Caco-2 (cell line): ENCODE results near the gene KRT85. TPM values are rescaled to one million over a fixed set of nuclear protein-coding genes. Genes with fewer than 3 reads are reported as not detected.
A peak's percentile ranks its signal among the peaks of the same experiment; 100 is the strongest.
"Not testable (repeated sequence)": the region's sequence is repeated elsewhere in the genome, so short reads cannot be mapped to it uniquely, and the experiment has no call there.

ENCODE experiments used
- BruUV-seq: library from RNA; stranded (reverse); fragments of 400-500 nt; replicated peaks from 2 replicates; lab custom pipeline; 2021; lab: Mats Ljungman, UMichigan
- CTCF ChIA-PET: fragments of 300-600 bp; sonication (Branson Sonifier 250); formaldehyde crosslinking; loops from one replicate; lab custom pipeline; 2022; ENCODE audit warnings: antibody characterized with exemption; lab: Charles Lee
- POLR2A ChIA-PET: fragments of 300-600 bp; sonication (Branson Sonifier 250); formaldehyde crosslinking; loops from one replicate; lab custom pipeline; 2022; ENCODE audit warnings: antibody characterized with exemption; lab: Charles Lee
- DNase-seq, 2 experiments: peaks; one replicate each; pipeline versions ENCODE4 v3.0.0 to v3.0.0-alpha.2; 2020 to 2022
- H3K27me3 ChIP-seq: replicated peaks from 2 replicates; pipeline ENCODE4 v1.6.0; 2011; ENCODE audit warnings: low read length; ENCODE audit not compliant: control insufficient read depth, insufficient read depth
- H3K36me3 ChIP-seq: 2 replicates; pipeline ENCODE4 v1.5.1; 2011; ENCODE audit warnings: low read length; ENCODE audit not compliant: control insufficient read depth, insufficient read depth
- H3K4me1 ChIP-seq: fragments of 250-450 bp; sonication (Bioruptor Pico); 2 replicates; pipeline ENCODE4 v1.5.1; 2020; ENCODE audit warnings: mild to moderate bottlenecking
- H3K4me3 ChIP-seq: 2 replicates; pipeline ENCODE4 v1.5.1; 2011; ENCODE audit warnings: low read depth, mild to moderate bottlenecking, control low read depth, low read length
- H3K9me3 ChIP-seq: fragments of 250-450 bp; sonication (Bioruptor Pico); 2 replicates; pipeline ENCODE4 v1.5.1; 2020; ENCODE audit warnings: mild to moderate bottlenecking, moderate library complexity
- H3K27ac Mint-ChIP-seq: one replicate; pipeline ENCODE4 v1.8.0; 2022; ENCODE audit warnings: mixed read lengths; ENCODE audit not compliant: unreplicated experiment
- H3K27me3 Mint-ChIP-seq: one replicate; pipeline ENCODE4 v1.8.0; 2022; ENCODE audit warnings: mixed read lengths; ENCODE audit not compliant: insufficient read depth, unreplicated experiment
- H3K36me3 Mint-ChIP-seq: one replicate; pipeline ENCODE4 v1.8.0; 2022; ENCODE audit warnings: mild to moderate bottlenecking, mixed read lengths; ENCODE audit not compliant: insufficient read depth, unreplicated experiment
- H3K4me1 Mint-ChIP-seq: one replicate; pipeline ENCODE4 v1.8.0; 2022; ENCODE audit warnings: low read depth, mixed read lengths; ENCODE audit not compliant: unreplicated experiment
- H3K4me3 Mint-ChIP-seq: one replicate; pipeline ENCODE4 v1.8.0; 2022; ENCODE audit warnings: mild to moderate bottlenecking, moderate library complexity, mixed read lengths; ENCODE audit not compliant: unreplicated experiment
- H3K9me3 Mint-ChIP-seq: one replicate; pipeline ENCODE4 v1.8.0; 2022; ENCODE audit warnings: mixed read lengths; ENCODE audit not compliant: unreplicated experiment
- intact Hi-C: fragments of 100-400 bp; cut with micrococcal nuclease; formaldehyde crosslinking; loops from one replicate; pipeline ENCODE4 v1.10.0; 2022; ENCODE audit not compliant: unreplicated experiment
- total RNA-seq: library from RNA; stranded (reverse); gene quantifications from 2 replicates; pipeline ENCODE4 v1.2.3, GENCODE V29; 2022
- TF ChIP-seq, protein P1 (sequence below), 2 experiments: fragments of 200-600 bp in 1 of 2; IDR thresholded peaks; 1 replicate in 1 of 2; 2 replicates in 1 of 2; pipeline versions ENCODE4 v1.5.1 to v1.8.0; 2011 to 2022; ENCODE audit warnings: antibody characterized with exemption in 1 of 2, control low read depth in 1 of 2, inconsistent platforms in 1 of 2, low read depth in 1 of 2, low read length in 1 of 2, mild to moderate bottlenecking in 1 of 2, moderate library complexity in 1 of 2; ENCODE audit not compliant: insufficient read depth in 1 of 2, severe bottlenecking in 1 of 2, unreplicated experiment in 1 of 2

KRT85 gene
- total RNA-seq, 1 experiment from 2014 or later, result not detected

DNA sequence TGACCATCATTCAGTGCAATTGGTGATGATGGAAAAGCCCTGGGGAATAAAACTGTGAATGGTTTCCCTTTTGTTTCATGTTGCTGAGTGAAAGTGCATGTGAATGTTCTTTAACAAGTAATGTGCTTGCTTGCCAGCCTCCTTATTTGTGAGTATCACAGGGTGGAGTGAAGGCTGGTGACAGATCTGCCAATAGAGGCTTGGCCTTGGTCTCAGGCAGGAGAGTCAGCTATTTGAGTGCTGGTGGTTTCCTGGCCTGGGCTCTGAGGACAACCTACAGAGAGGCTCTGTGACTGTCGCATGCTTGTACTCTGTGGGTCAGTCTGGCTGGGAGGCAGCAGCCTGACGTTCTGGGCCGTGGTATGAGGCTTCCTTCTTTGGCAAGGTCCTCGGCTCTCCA is 20.7 kb downstream of the KRT85 start:
- DNase-seq, result no peak
- Histone ChIP-seq H3K36me3 (no peaks in the 10 kb centered on the region), H3K4me1 (peaks cover 34% of the 10 kb centered on the region), H3K27me3 (no peaks in the 10 kb centered on the region), H3K4me3 (no peak overlapping the region), H3K9me3 (0 out of 2 replicates have a peak, but pooled peaks cover 6% of the 10 kb centered on the region)
- Mint-ChIP-seq H3K27me3 (no peaks in the 10 kb centered on the region), H3K9me3 (no peaks in the 10 kb centered on the region), H3K36me3 (no peaks in the 10 kb centered on the region), H3K4me3 (no peak overlapping the region), H3K27ac (no peak overlapping the region), H3K4me1 (peaks cover 16% of the 10 kb centered on the region)
- ChIA-PET CTCF (no interaction called here), POLR2A (no interaction called here)
- BruUV-seq, result no TSS peak
- intact Hi-C loops, result no loop called here
- TF ChIP-seq, protein P1, sequence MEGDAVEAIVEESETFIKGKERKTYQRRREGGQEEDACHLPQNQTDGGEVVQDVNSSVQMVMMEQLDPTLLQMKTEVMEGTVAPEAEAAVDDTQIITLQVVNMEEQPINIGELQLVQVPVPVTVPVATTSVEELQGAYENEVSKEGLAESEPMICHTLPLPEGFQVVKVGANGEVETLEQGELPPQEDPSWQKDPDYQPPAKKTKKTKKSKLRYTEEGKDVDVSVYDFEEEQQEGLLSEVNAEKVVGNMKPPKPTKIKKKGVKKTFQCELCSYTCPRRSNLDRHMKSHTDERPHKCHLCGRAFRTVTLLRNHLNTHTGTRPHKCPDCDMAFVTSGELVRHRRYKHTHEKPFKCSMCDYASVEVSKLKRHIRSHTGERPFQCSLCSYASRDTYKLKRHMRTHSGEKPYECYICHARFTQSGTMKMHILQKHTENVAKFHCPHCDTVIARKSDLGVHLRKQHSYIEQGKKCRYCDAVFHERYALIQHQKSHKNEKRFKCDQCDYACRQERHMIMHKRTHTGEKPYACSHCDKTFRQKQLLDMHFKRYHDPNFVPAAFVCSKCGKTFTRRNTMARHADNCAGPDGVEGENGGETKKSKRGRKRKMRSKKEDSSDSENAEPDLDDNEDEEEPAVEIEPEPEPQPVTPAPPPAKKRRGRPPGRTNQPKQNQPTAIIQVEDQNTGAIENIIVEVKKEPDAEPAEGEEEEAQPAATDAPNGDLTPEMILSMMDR (IDR thresholded peaks at IDR 0.05; ENCODE audit: insufficient read depth in 1 of 2, low read depth in 1 of 2, low read length in 1 of 2, severe bottlenecking in 1 of 2, unreplicated experiment in 1 of 2), result no peak

GRCh38 chr12:52345041-52345440 is 22.2 kb downstream of the KRT85 start:
- H3K9me3 Mint-ChIP-seq, H3K4me3 Mint-ChIP-seq, H3K27me3 Mint-ChIP-seq, H3K4me3 ChIP-seq, BruUV-seq, POLR2A ChIA-PET, H3K9me3 ChIP-seq, H3K36me3 Mint-ChIP-seq, H3K27me3 ChIP-seq, H3K36me3 ChIP-seq, DNase-seq, intact Hi-C loops: not testable (repeated sequence)
- peaks cover 34% of the 10 kb centered on the region for H3K4me1 ChIP-seq
- peaks cover 16% of the 10 kb centered on the region for H3K4me1 Mint-ChIP-seq
- H3K27ac Mint-ChIP-seq, result peak overlapping the region; percentile 47
- CTCF ChIA-PET, result interaction anchor here (1.1 kb wide), 1 partner anchor 24 kb away, joined by 3 read pairs; no protein-coding TSS in a partner anchor

GRCh38 chr12:52344111-52344510 is 23.2 kb downstream of the KRT85 start:
- ChIA-PET POLR2A (no interaction called here), CTCF (interaction anchor here (0.5 kb wide), 1 partner anchor 50 kb away, joined by 3 read pairs; no protein-coding TSS in a partner anchor)
- Mint-ChIP-seq H3K27ac (peak overlapping the region; percentile 47), H3K27me3 (no peaks in the 10 kb centered on the region), H3K4me3 (peak overlapping the region; percentile 9), H3K36me3 (no peaks in the 10 kb centered on the region), H3K4me1 (peaks cover 16% of the 10 kb centered on the region), H3K9me3 (no peaks in the 10 kb centered on the region)
- TF ChIP-seq, protein P1 (IDR thresholded peaks at IDR 0.05; ENCODE audit: insufficient read depth in 1 of 2, low read depth in 1 of 2, low read length in 1 of 2, severe bottlenecking in 1 of 2, unreplicated experiment in 1 of 2), result no peak
- H3K27me3 ChIP-seq, result no peaks in the 10 kb centered on the region
- DNase-seq, result no peak
- H3K36me3 ChIP-seq, result no peaks in the 10 kb centered on the region
- BruUV-seq, result no TSS peak
- H3K4me3 ChIP-seq, result no peak overlapping the region
- 0 out of 2 replicates have a peak, but pooled peaks cover 6% of the 10 kb centered on the region for H3K9me3 ChIP-seq
- intact Hi-C loops, result no loop called here
- H3K4me1 ChIP-seq, result peaks cover 34% of the 10 kb centered on the region
